Omental fat pad (tissue), 4 donors: ENCODE data around the gene XYLT2. TPM values are rescaled to one million over a fixed set of nuclear protein-coding genes. Genes with fewer than 3 reads are reported as not detected.

Experiments used
- ATAC-seq: fragments of 150-250 bp; one replicate; pipeline ENCODE4 v1.9.1; 2016; ENCODE audit warnings: mild to moderate bottlenecking, moderate library complexity; ENCODE audit not compliant: low FRiP score
- DNase-seq: peaks from one replicate; pipeline ENCODE4 v3.0.0-alpha.2; 2019; ENCODE audit warnings: low spot score
- CTCF ChIP-seq, 3 donors: fragments of 450-650 bp; IDR thresholded peaks; one replicate each; pipeline ENCODE4 v1.5.1; 2016 to 2017; ENCODE audit warnings: antibody characterized with exemption in 3 of 3, mild to moderate bottlenecking in 3 of 3, moderate library complexity in 2 of 3
- total RNA-seq, 4 donors: library from RNA; depleted of rRNA; stranded (reverse); fragments of >200 nt; gene quantifications; one replicate each; pipeline ENCODE4 v1.1.0, GENCODE V29; 2016

The XYLT2 gene
- total RNA-seq, 4 donors from 2014 or later = 8.4 to 23.2 (median 16.5) TPM

- no peak for DNase-seq
- no peak for TF ChIP-seq CTCF (IDR thresholded peaks at IDR 0.05)
- ATAC-seq = no peak
These were observed 18.1 kb downstream of the XYLT2 start for GRCh38 chr17:50364061-50364458.

- TF ChIP-seq CTCF (IDR thresholded peaks at IDR 0.05) = no peak
- no peak for DNase-seq
- no peak for ATAC-seq
These were observed 18.8 kb downstream of the XYLT2 start for GRCh38 chr17:50364715-50365114.

GRCh38 chr17:50365165-50365564 is 19.2 kb downstream of the XYLT2 start:
- DNase-seq = no peak
- TF ChIP-seq CTCF (IDR thresholded peaks at IDR 0.05) = no peak
- ATAC-seq = no peak

GRCh38 chr17:50365649-50366393 is 19.9 kb downstream of the XYLT2 start:
- DNase-seq (no peak), ATAC-seq (no peak)
- TF ChIP-seq CTCF (IDR thresholded peaks at IDR 0.05) = no peak

GRCh38 chr17:50367401-50367800 is 21.5 kb downstream of the XYLT2 start:
- TF ChIP-seq CTCF (IDR thresholded peaks at IDR 0.05) = no peak
- ATAC-seq (no peak), DNase-seq (no peak)

GRCh38 chr17:50370052-50370451 is 24.1 kb downstream of the XYLT2 start:
- no peak for ATAC-seq
- no peak for DNase-seq
- TF ChIP-seq CTCF (IDR thresholded peaks at IDR 0.05) = no peak

- TF ChIP-seq CTCF (IDR thresholded peaks at IDR 0.05) = no peak
- ATAC-seq = no peak
- DNase-seq = no peak
These were observed 25.6 kb downstream of the XYLT2 start for GRCh38 chr17:50371526-50371925.
